H1 (cell line): ENCODE measurements around the gene DXO. TPM values are rescaled to one million over a fixed set of nuclear protein-coding genes. Genes with fewer than 3 reads are reported as not detected.

Experiments used
- CTCF ChIA-PET: fragments of 300-600 bp; sonication (Branson Sonifier 250); formaldehyde crosslinking; loops from one replicate; lab custom pipeline; 2021; ENCODE audit not compliant: partially characterized antibody; lab: Charles Lee
- POLR2A ChIA-PET: fragments of 300-600 bp; sonication (Branson Sonifier 250); formaldehyde crosslinking; loops from one replicate; lab custom pipeline; 2021; ENCODE audit warnings: inconsistent platforms; ENCODE audit not compliant: partially characterized antibody; lab: Charles Lee
- DNase-seq, 2 experiments: peaks; one replicate each; pipeline versions ENCODE4 v3.0.0 to v3.0.0-alpha.2; 2010 to 2022; ENCODE audit warnings: low spot score in 2 of 2, low read depth in 1 of 2, mixed read lengths in 1 of 2
- FAIRE-seq: peaks from 2 replicates; lab custom pipeline; 2011; peaks lifted over from hg19 to GRCh38; lab: Jason Lieb, UNC
- H2AFZ ChIP-seq: 2 replicates; pipeline ENCODE4 v1.8.1; 2012; ENCODE audit warnings: low read length, inconsistent platforms
- H2AK5ac ChIP-seq: 2 replicates; pipeline ENCODE4 v1.6.1; 2013; ENCODE audit warnings: low read depth, low read length
- H2BK120ac ChIP-seq: replicated peaks from 2 replicates; pipeline ENCODE3; 2013; ENCODE audit warnings: low read depth, low read length, inconsistent platforms
- H2BK12ac ChIP-seq: 2 replicates; pipeline ENCODE4 v1.6.1; 2013; ENCODE audit warnings: low read depth, low read length
- H2BK15ac ChIP-seq: 2 replicates; pipeline ENCODE4 v1.6.1; 2013; ENCODE audit warnings: low read length
- H2BK20ac ChIP-seq: 2 replicates; pipeline ENCODE4 v1.6.1; 2013; ENCODE audit warnings: low read length
- H2BK5ac ChIP-seq: 2 replicates; pipeline ENCODE4 v1.6.1; 2013; ENCODE audit warnings: low read depth, low read length
- H3K14ac ChIP-seq: 2 replicates; pipeline ENCODE4 v1.6.1; 2013; ENCODE audit warnings: inconsistent platforms; ENCODE audit not compliant: insufficient read length
- H3K18ac ChIP-seq: 2 replicates; pipeline ENCODE4 v1.6.1; 2013; ENCODE audit warnings: low read length; ENCODE audit errors: extremely low read depth
- H3K23ac ChIP-seq: 2 replicates; pipeline ENCODE4 v1.6.1; 2013; ENCODE audit warnings: inconsistent platforms; ENCODE audit not compliant: insufficient read length
- H3K23me2 ChIP-seq: 2 replicates; pipeline ENCODE4 v1.6.1; 2013; ENCODE audit warnings: low read depth, low read length
- H3K27ac ChIP-seq: 2 replicates; pipeline ENCODE4 v1.6.1; 2011; ENCODE audit warnings: low read depth, low read length, inconsistent platforms
- H3K27me3 ChIP-seq, 4 experiments: replicated peaks in 1 of 4; 1 replicate in 1 of 4; 2 replicates in 3 of 4; pipeline versions ENCODE4 v1.6.1 to v1.8.1; 2011 to 2013; ENCODE audit warnings: low read length in 3 of 4, mild to moderate bottlenecking in 3 of 4, inconsistent platforms in 2 of 4, mixed read lengths in 2 of 4, moderate library complexity in 1 of 4; ENCODE audit not compliant: control insufficient read depth in 3 of 4, insufficient read depth in 3 of 4; ENCODE audit errors: extremely low read depth in 1 of 4
- H3K36me3 ChIP-seq, 4 experiments: 2 replicates each; pipeline versions ENCODE4 v1.6.1 to v1.8.1; 2011 to 2013; ENCODE audit warnings: mild to moderate bottlenecking in 4 of 4, low read length in 3 of 4, moderate library complexity in 2 of 4, control low read depth in 1 of 4, inconsistent platforms in 1 of 4; ENCODE audit not compliant: insufficient read depth in 4 of 4, control insufficient read depth in 2 of 4
- H3K4ac ChIP-seq: replicated peaks from 2 replicates; pipeline ENCODE3; 2013; ENCODE audit warnings: low read length, low read depth, mixed read lengths, inconsistent platforms; ENCODE audit not compliant: insufficient read length
- H3K4me1 ChIP-seq, 4 experiments: replicated peaks in 1 of 4; 1 replicate in 1 of 4; 2 replicates in 3 of 4; pipeline versions ENCODE4 v1.6.1 to v1.8.1; 2011 to 2013; ENCODE audit warnings: low read length in 3 of 4, inconsistent platforms in 2 of 4, mixed read lengths in 1 of 4; ENCODE audit not compliant: insufficient read depth in 4 of 4, control insufficient read depth in 3 of 4
- H3K4me2 ChIP-seq, 2 experiments: 2 replicates each; pipeline versions ENCODE4 v1.6.1 to v1.8.1; 2011 to 2013; ENCODE audit warnings: low read depth in 2 of 2, low read length in 2 of 2, control low read depth in 1 of 2, inconsistent platforms in 1 of 2, mild to moderate bottlenecking in 1 of 2; ENCODE audit not compliant: insufficient read depth in 1 of 2
- H3K4me3 ChIP-seq, 4 experiments: fragments of 200-600, 300-600 bp in 1 of 4; sonication (generic), shearing (Covaris generic), sonication (Bioruptor Twin) in 1 of 4; 2 replicates each; pipeline versions ENCODE4 v1.5.1 to v1.8.1; 2011 to 2016; ENCODE audit warnings: low read length in 4 of 4, low read depth in 3 of 4, control low read depth in 2 of 4, inconsistent platforms in 2 of 4, mild to moderate bottlenecking in 2 of 4, mixed read lengths in 1 of 4, moderate library complexity in 1 of 4; ENCODE audit not compliant: insufficient read depth in 2 of 4; ENCODE audit errors: extremely low read depth in 1 of 4
- H3K56ac ChIP-seq: replicated peaks from 2 replicates; pipeline ENCODE3; 2013; ENCODE audit warnings: low read depth, mild to moderate bottlenecking, mixed read lengths, low read length, inconsistent platforms; ENCODE audit not compliant: insufficient read length
- H3K79me1 ChIP-seq: 2 replicates; pipeline ENCODE4 v1.6.1; 2013; ENCODE audit warnings: low read depth, low read length, control low read depth
- H3K79me2 ChIP-seq, 2 experiments: 2 replicates each; pipeline versions ENCODE4 v1.6.1 to v1.8.1; 2012 to 2013; ENCODE audit warnings: low read length in 2 of 2, mild to moderate bottlenecking in 2 of 2, inconsistent platforms in 1 of 2; ENCODE audit not compliant: insufficient read depth in 2 of 2, control insufficient read depth in 1 of 2
- H3K9ac ChIP-seq, 4 experiments: replicated peaks in 1 of 4; 1 replicate in 1 of 4; 2 replicates in 3 of 4; pipeline versions ENCODE4 v1.6.1 to v1.8.1; 2011 to 2013; ENCODE audit warnings: low read depth in 3 of 4, low read length in 3 of 4, control low read depth in 2 of 4, mild to moderate bottlenecking in 2 of 4, moderate library complexity in 2 of 4, inconsistent platforms in 1 of 4; ENCODE audit errors: extremely low read depth in 1 of 4
- H3K9me3 ChIP-seq, 2 experiments: 2 replicates each; pipeline versions ENCODE4 v1.6.1 to v1.8.1; 2012 to 2013; ENCODE audit warnings: mild to moderate bottlenecking in 2 of 2, moderate library complexity in 2 of 2, control low read depth in 1 of 2, inconsistent platforms in 1 of 2, low read depth in 1 of 2, low read length in 1 of 2, mixed read lengths in 1 of 2; ENCODE audit not compliant: insufficient read depth in 2 of 2
- H4K20me1 ChIP-seq, 2 experiments: replicated peaks in 1 of 2; 2 replicates each; pipeline versions ENCODE3 to v1.8.1; 2011 to 2013; ENCODE audit warnings: inconsistent platforms in 2 of 2, low read length in 2 of 2, mild to moderate bottlenecking in 1 of 2; ENCODE audit not compliant: insufficient read depth in 2 of 2, control insufficient read depth in 1 of 2
- H4K5ac ChIP-seq: 2 replicates; pipeline ENCODE4 v1.6.1; 2013; ENCODE audit warnings: low read length, low read depth, mixed read lengths, inconsistent platforms; ENCODE audit not compliant: insufficient read length
- H4K8ac ChIP-seq: 2 replicates; pipeline ENCODE4 v1.8.0; 2013; ENCODE audit warnings: mild to moderate bottlenecking, moderate library complexity, low read length, inconsistent platforms; ENCODE audit not compliant: insufficient read depth; ENCODE audit errors: extremely low read depth
- H4K91ac ChIP-seq: replicated peaks from 2 replicates; pipeline ENCODE3; 2013; ENCODE audit warnings: low read length, mixed read lengths, inconsistent platforms; ENCODE audit not compliant: insufficient read length
- WGBS, 2 experiments: shearing (Covaris generic) in 1 of 2; methylation state at CpG; one replicate each; pipeline versions ENCODE4 v1.1.6 to v1.1.7; 2013 to 2015; ENCODE audit warnings: low lambda C conversion rate in 2 of 2, mixed read lengths in 2 of 2, inconsistent platforms in 1 of 2, low coverage in 1 of 2, missing lambda C conversion rate in 1 of 2; ENCODE audit not compliant: insufficient replicate concordance in 2 of 2, insufficient coverage in 1 of 2, insufficient read length in 1 of 2; ENCODE audit errors: extremely low coverage in 1 of 2, missing lambda C conversion rate in 1 of 2; 5-methylcytosine and 5-hydroxymethylcytosine counted together
- polyA plus RNA-seq, 7 experiments: library from polyadenylated mRNA; depleted of rRNA in 3 of 7; stranded (reverse) in 5 of 7; unstranded in 2 of 7; fragments of >200 nt in 5 of 7; fragments of 200-250 nt in 2 of 7; gene quantifications; 1 replicate in 5 of 7; 2 replicates in 1 of 7; 4 replicates in 1 of 7; pipeline versions ENCODE4 v1.2.1 to v1.2.3, GENCODE V29; 2011 to 2013; ENCODE audit warnings: missing spikeins in 2 of 7, mixed read lengths in 2 of 7
- total RNA-seq: library from RNA; stranded (reverse); fragmentation: NEBNext Ultra II Directional; extraction: Animal tissue kit (Norgen Biotek cat#: 25700); gene quantifications from 2 replicates; pipeline ENCODE4 v1.2.1, GENCODE V29; 2021
- TF ChIP-seq, protein P1 (sequence below): IDR thresholded peaks from 2 replicates; pipeline ENCODE4 v1.6.1; 2011; ENCODE audit warnings: low read depth, mild to moderate bottlenecking, low read length; ENCODE audit not compliant: insufficient read depth

The DXO gene
- total and polyA plus RNA-seq, 2 of the 8 experiments (the other 6 are each of a cell fraction or from before 2014, with no cell fraction given), result 14.7 to 23.9 TPM

DNA sequence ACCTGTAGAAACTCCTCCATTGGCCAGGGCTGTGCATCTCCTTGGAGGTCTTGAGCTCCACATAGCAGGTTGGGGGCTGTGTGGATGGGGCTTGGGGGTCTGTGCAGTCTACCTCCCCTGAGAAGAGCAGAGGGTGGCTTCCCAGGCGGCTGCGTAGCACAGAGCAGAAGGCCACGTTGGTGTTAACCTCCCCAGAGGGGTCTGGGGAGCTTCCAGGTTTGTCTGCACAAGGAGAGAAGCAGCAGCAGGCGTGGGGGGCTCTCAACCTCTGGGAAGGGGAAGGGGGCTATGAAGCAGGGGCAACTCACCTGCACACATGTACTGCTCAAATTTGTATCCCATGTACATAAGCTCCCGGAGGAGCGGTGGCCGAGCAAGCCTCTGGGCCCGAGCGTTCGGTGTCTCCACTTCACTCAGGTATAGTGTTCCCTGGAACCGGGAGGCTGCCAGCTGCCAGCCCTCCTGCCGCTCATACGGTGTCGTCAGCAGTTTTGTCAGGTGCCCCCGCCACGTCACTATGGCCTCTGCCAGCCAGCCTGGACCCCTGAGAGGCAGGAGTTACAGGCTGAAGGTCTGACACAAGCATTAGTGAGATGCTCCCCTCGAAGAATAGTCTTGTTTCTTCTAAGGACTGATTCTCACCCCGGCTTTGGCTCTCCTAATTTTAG lies 1.2 kb downstream of the DXO start:
- 88% methylated on average over 14 of the region's 18 CpGs; no CpG with 5 or more reads in 1 of the 2 experiments for WGBS, 2 experiments
- H3K4me1 ChIP-seq, result peaks cover 0 to 9% (median 5%) of the 10 kb centered on the region in 4 experiments; a peak in 5 of 7 replicates
- no peak overlapping the region for H3K18ac ChIP-seq
- peak overlapping the region in 1 of 4 experiments; percentile 81; a peak in 1 of 8 replicates for H3K4me3 ChIP-seq
- H3K36me3 ChIP-seq, result peaks cover 10 to 39% (median 26%) of the 10 kb centered on the region in 4 experiments; a peak in 7 of 8 replicates
- no peak overlapping the region for H3K4ac ChIP-seq
- no peak overlapping the region for H2AK5ac ChIP-seq
- H4K91ac ChIP-seq, result no peak overlapping the region
- TF ChIP-seq, protein P1, sequence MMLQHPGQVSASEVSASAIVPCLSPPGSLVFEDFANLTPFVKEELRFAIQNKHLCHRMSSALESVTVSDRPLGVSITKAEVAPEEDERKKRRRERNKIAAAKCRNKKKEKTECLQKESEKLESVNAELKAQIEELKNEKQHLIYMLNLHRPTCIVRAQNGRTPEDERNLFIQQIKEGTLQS, result no peak
- no peak overlapping the region for H4K5ac ChIP-seq
- no peak overlapping the region for H3K27ac ChIP-seq
- DNase-seq, result no peak
- H2AFZ ChIP-seq, result no peak overlapping the region
- H2BK20ac ChIP-seq, result no peak overlapping the region
- peak overlapping the region; percentile 88; the same call in 1 of the 2 replicates for H2BK5ac ChIP-seq
- H3K27me3 ChIP-seq, result no peaks in the 10 kb centered on the region; a peak in 1 of 7 replicates
- no peak overlapping the region for H2BK15ac ChIP-seq
- H3K56ac ChIP-seq, result no peak overlapping the region
- H3K79me1 ChIP-seq, result peaks cover 4% of the 10 kb centered on the region; the same call in 1 of the 2 replicates
- H3K9me3 ChIP-seq, result no peaks in the 10 kb centered on the region
- no peak overlapping the region for H3K23ac ChIP-seq
- no peak overlapping the region for H4K8ac ChIP-seq
- no peak for FAIRE-seq
- POLR2A ChIA-PET, result interaction anchor here (0.7 to 15.3 kb wide), 13 partner anchors 15 to 297 kb away, joined by 3 to 279 read pairs (median 7); partner anchors contain the start of genes CFB, EHMT2, FKBPL and NELFE
- peaks cover 0 to 3% of the 10 kb centered on the region in 2 experiments for H4K20me1 ChIP-seq
- peaks cover 0 to 11% of the 10 kb centered on the region in 2 experiments; a peak in 1 of 4 replicates for H3K79me2 ChIP-seq
- peaks cover 13% of the 10 kb centered on the region for H3K23me2 ChIP-seq
- H2BK120ac ChIP-seq, result no peak overlapping the region
- CTCF ChIA-PET, result interaction anchor here (0.9 to 10.2 kb wide), 5 partner anchors 9 to 419 kb away, joined by 3 to 84 read pairs (median 4); no protein-coding TSS in a partner anchor
- no peak overlapping the region for H3K9ac ChIP-seq
- no peak overlapping the region for H3K14ac ChIP-seq
- peak overlapping the region; percentile 91 to 100; a peak in 1 of 4 replicates for H3K4me2 ChIP-seq
- H2BK12ac ChIP-seq, result no peak overlapping the region
